ENCODE data around the gene SSRP1. TPM values are rescaled to one million over a fixed set of nuclear protein-coding genes. Genes with fewer than 3 reads are reported as not detected.
A peak's percentile ranks its signal among the peaks of the same experiment; 100 is the strongest.

Gene SSRP1
- total and polyA plus RNA-seq, 11 donors = 21.8 to 86.5 (median 41.6) TPM

GRCh38 chr11:57368845-57369232, 33.1 kb upstream of the SSRP1 start:
- peak in 1 of 4 donors; percentile 25 for ATAC-seq
- Histone ChIP-seq H3K27me3 (no peaks in the 10 kb centered on the region), H3K4me3 (no peak overlapping the region), H3K9me3 (no peaks in the 10 kb centered on the region), H3K27ac (no peak overlapping the region), H3K36me3 (no peaks in the 10 kb centered on the region), H3K4me1 (peaks cover 0 to 31% (median 13%) of the 10 kb centered on the region in 12 donors)
- no peak for TF ChIP-seq CTCF (IDR thresholded peaks at IDR 0.05)
- intact Hi-C loops (cut with DNase I) = no loop called here
- DNase-seq = no peak
- 69 to 76% (median 73%) methylated on average over 5 of the region's 5 CpGs for WGBS, 4 donors

- H3K27me3 ChIP-seq = peaks cover 0 to 3% (median 0%) of the 10 kb centered on the region in 9 donors
- H3K9me3 ChIP-seq = no peaks in the 10 kb centered on the region
- intact Hi-C loops (cut with DNase I) = no loop called here
- 58 to 69% (median 64%) methylated on average over 13 to 19 of the region's 19 CpGs for WGBS, 4 donors
- H3K27ac ChIP-seq = no peak overlapping the region
- H3K4me3 ChIP-seq = no peak overlapping the region
- no peak for TF ChIP-seq CTCF (IDR thresholded peaks at IDR 0.05)
- TF ChIP-seq POLR2A (IDR thresholded peaks at IDR 0.05) = no peak
- H3K36me3 ChIP-seq = no peaks in the 10 kb centered on the region
- peak in 1 of 5 donors; percentile 40 for DNase-seq
- H3K4me1 ChIP-seq = peaks cover 0 to 29% (median 11%) of the 10 kb centered on the region in 12 donors
- ATAC-seq = peak in 1 of 4 donors; percentile 71
These were observed 32.6 kb upstream of the SSRP1 start for GRCh38 chr11:57368106-57368844.

- no peaks in the 10 kb centered on the region for H3K36me3 ChIP-seq
- TF ChIP-seq POLR2A (IDR thresholded peaks at IDR 0.05) (no peak), CTCF (IDR thresholded peaks at IDR 0.05) (no peak)
- DNase-seq (no peak), ATAC-seq (no peak)
- H3K4me3 ChIP-seq = no peak overlapping the region
- H3K4me1 ChIP-seq = peaks cover 0 to 11% (median 0%) of the 10 kb centered on the region in 12 donors
- H3K27me3 ChIP-seq = peaks cover 0 to 4% (median 0%) of the 10 kb centered on the region in 9 donors
- no peaks in the 10 kb centered on the region for H3K9me3 ChIP-seq
- intact Hi-C loops (cut with DNase I) = no loop called here
- 76 to 90% (median 85%) methylated on average over 9 of the region's 9 CpGs for whole genome bisulfite sequencing, 4 donors
- H3K27ac ChIP-seq = no peak overlapping the region
These were observed 29.4 kb upstream of the SSRP1 start for GRCh38 chr11:57364851-57365660.

All from heart left ventricle (tissue), 16 donors.